Heart right ventricle (tissue), 16 donors: Measurements from ENCODE around the gene TMSB15B. TPM values are rescaled to one million over a fixed set of nuclear protein-coding genes. Genes with fewer than 3 reads are reported as not detected.
"Not testable (repeated sequence)": the region's sequence is repeated elsewhere in the genome, so short reads cannot be mapped to it uniquely, and the experiment has no call there.

Experiments used
- ATAC-seq, 8 donors: fragments of 200-7000 bp; cut with Tn5 transposase; one replicate each; pipeline ENCODE4 v1.9.1; 2020; ENCODE audit warnings: mild to moderate bottlenecking in 8 of 8, moderate library complexity in 8 of 8, moderate number of reproducible peaks in 1 of 8
- DNase-seq, 2 donors: peaks; one replicate each; pipeline ENCODE4 v3.0.0-alpha.2; 2020
- H3K27ac ChIP-seq, 10 donors: fragments of 200-600 bp; sonication (generic) in 2 of 10; one replicate each; pipeline versions ENCODE4 v1.5.0 to v1.8.0; 2020 to 2022; ENCODE audit warnings: mild to moderate bottlenecking in 3 of 10
- H3K27me3 ChIP-seq, 7 donors: fragments of 200-600 bp; one replicate each; pipeline ENCODE4 v1.8.0; 2021 to 2022; ENCODE audit warnings: mild to moderate bottlenecking in 2 of 7
- H3K36me3 ChIP-seq, 9 donors: fragments of 200-600 bp; sonication (generic) in 1 of 9; one replicate each; pipeline versions ENCODE4 v1.5.0 to v1.8.0; 2020 to 2022; ENCODE audit warnings: mild to moderate bottlenecking in 2 of 9
- H3K4me1 ChIP-seq, 9 donors: fragments of 200-600 bp; sonication (generic) in 1 of 9; one replicate each; pipeline versions ENCODE4 v1.5.0 to v1.8.0; 2020 to 2022; ENCODE audit warnings: mild to moderate bottlenecking in 4 of 9
- H3K4me3 ChIP-seq, 10 donors: fragments of 200-600 bp; sonication (generic) in 2 of 10; one replicate each; pipeline versions ENCODE4 v1.5.0 to v1.8.0; 2020 to 2022; ENCODE audit warnings: mild to moderate bottlenecking in 7 of 10, moderate library complexity in 2 of 10
- H3K9me3 ChIP-seq, 11 donors: fragments of 200-600 bp in 10 of 11; sonication (generic) in 2 of 11; one replicate each; pipeline versions ENCODE4 v1.5.0 to v1.8.0; 2013 to 2022; ENCODE audit warnings: mild to moderate bottlenecking in 2 of 11, control low read depth in 1 of 11, moderate library complexity in 1 of 11
- WGBS, 2 donors: extraction: QIAGEN DNeasy Blood & Tissue Kit; methylation state at CpG; one replicate each; pipeline ENCODE4 v1.1.7; 2013; ENCODE audit warnings: inconsistent platforms in 1 of 2; 5-methylcytosine and 5-hydroxymethylcytosine counted together
- intact Hi-C, 10 donors: fragments of 100-400 bp; cut with DNase I; formaldehyde crosslinking; loops; one replicate each; pipeline versions ENCODE4 v1.11.1 to v1.14.2; 2022
- long read RNA-seq, 3 donors: library from polyadenylated mRNA; unstranded; transcript quantifications; one replicate each; pipeline ENCODE4 v2.0.0, GENCODE V29; 2020 to 2021
- polyA plus RNA-seq, 2 donors: library from polyadenylated mRNA; stranded (reverse); fragments of 200-250 nt; gene quantifications; one replicate each; pipeline ENCODE4 v1.2.3, GENCODE V29; 2013
- total RNA-seq, 10 donors: library from RNA; stranded (reverse); fragmentation: NEBNext Ultra II Directional in 3 of 10; extraction: Animal tissue kit (Norgen Biotek cat#: 25700) in 3 of 10; gene quantifications; one replicate each; pipeline versions ENCODE4 v1.2.1 to v1.2.4, GENCODE V29; 2021 to 2023
- TF ChIP-seq, protein P1 (sequence below), 9 donors: fragments of 200-600 bp; sonication (generic) in 2 of 9; IDR thresholded peaks; one replicate each; pipeline versions ENCODE4 v1.5.0 to v1.8.0; 2021 to 2022; ENCODE audit warnings: antibody characterized with exemption in 9 of 9, mild to moderate bottlenecking in 5 of 9, moderate library complexity in 1 of 9
- donor health status: Arrhythmogenic right ventricular cardiomyopathy.
- donor health status: ischemic (EF 13 %, LVEDD 7.1; RV severe dilation, severe dysfunction).
- donor health status: healthy with polysubstance abuse.
- donor health status: DM: no; HTN: yes; CAD: no.
- donor health status: DM: no; HTN: no; CAD: no.
- donor health status: ischemic (EF 25% LVEDD 6.9; RV normal size, moderate dysfunction).
- donor health status: ischemic (EF 25% LVEDD 5.7; RV mildly dilated, moderate dysfunction).
- donor health status: healthy.
- donor health status: DM: yes; HTN: yes; CAD: no.
- donor health status: Ischemic cardiomyopathy.
- donor health status: ischemic (EF 35%, LVEDD 5.7; RV mildly dilated, moderate dysfunction).
- donor health status: nonischemic (EF 11% LVEDD 7.7; RV severe dilation, severe dysfunction).
- donor health status: DM: yes; HTN: yes; CAD: no.
- donor health status: PGD.
- donor health status: ischemic (EF 29% LVEDD 5.4; RV normal size, mild dysfunction).
- donor health status: nonischemic (EF 23%, LVEDD 6.1; RV moderate dilation, normal function).

Gene TMSB15B
- total RNA-seq = under 1 TPM in 8 of 10 donors, not detected in 2; 0.28 to 0.86 (median 0.46) TPM
- polyA plus RNA-seq = 1 to 10 TPM; 1.0 to 1.6 TPM
- long read RNA-seq, donor 1 = 0 reads
- long read RNA-seq, donor 2 = 0 reads
- long read RNA-seq, donor 3, partial matches to known transcripts = 1 of 1 reads
- long read RNA-seq, donor 3, other reads (novel, unspliced or antisense) = 0 of 1 reads

DNA sequence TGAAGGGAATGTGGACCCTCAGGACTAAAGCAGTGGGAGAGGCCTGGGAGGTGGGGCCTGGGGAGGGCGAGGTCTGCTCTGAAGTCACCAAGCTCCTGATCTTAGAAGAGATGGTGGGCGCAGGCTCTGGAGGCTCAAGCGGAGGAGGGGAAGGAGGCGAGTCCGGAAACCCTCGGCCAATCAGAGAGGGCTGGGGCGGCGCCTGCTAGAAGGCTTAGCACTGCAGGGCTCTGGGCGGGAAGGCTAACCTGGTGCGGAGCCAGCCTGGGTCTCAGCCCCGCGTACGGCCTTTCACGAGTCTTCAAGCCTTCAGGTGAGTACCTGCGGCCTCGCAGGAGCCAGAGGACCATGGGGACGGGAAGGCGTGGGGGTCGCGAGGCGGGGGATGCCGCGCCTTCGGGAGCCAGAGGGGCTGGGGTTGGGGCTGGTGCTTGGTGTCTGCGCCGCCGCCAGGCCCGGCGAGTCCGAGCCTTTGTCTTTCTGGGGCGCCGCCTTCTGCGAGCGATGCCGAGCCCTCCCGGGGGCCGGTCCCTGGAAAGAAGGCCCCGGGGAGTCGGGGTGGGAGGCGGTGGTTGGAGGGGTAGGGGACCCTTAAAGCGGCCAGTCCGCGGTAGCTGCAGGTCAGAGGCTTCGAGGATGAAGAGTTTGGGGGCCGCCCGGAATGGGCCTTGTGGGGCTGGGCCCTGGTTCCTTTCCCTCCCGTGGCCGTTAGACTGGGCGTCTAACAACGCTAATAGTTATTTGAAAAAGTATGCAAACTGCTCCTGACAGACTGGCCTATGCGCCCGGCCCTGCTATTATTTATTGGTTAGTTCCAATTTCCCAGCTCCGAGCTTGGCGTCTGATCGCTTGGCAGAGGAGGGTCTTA is at the start of gene TMSB15B:
TSS of gene TMSB15B (plus strand) at position 217 of the 868 bp plus-strand sequence.
- H3K4me1 ChIP-seq, intact Hi-C loops, H3K36me3 ChIP-seq, H3K9me3 ChIP-seq, H3K4me3 ChIP-seq, DNase-seq, H3K27me3 ChIP-seq, H3K27ac ChIP-seq: not testable (repeated sequence)
- no CpG with 5 or more reads among the region's 55 CpGs for WGBS, 2 donors
- ATAC-seq = peak; percentile 75 to 95 (median 89)

- peaks cover 0 to 4% (median 0%) of the 10 kb centered on the region in 9 donors for H3K4me1 ChIP-seq
- DNase-seq (no peak), ATAC-seq (no peak)
- TF ChIP-seq, protein P1, sequence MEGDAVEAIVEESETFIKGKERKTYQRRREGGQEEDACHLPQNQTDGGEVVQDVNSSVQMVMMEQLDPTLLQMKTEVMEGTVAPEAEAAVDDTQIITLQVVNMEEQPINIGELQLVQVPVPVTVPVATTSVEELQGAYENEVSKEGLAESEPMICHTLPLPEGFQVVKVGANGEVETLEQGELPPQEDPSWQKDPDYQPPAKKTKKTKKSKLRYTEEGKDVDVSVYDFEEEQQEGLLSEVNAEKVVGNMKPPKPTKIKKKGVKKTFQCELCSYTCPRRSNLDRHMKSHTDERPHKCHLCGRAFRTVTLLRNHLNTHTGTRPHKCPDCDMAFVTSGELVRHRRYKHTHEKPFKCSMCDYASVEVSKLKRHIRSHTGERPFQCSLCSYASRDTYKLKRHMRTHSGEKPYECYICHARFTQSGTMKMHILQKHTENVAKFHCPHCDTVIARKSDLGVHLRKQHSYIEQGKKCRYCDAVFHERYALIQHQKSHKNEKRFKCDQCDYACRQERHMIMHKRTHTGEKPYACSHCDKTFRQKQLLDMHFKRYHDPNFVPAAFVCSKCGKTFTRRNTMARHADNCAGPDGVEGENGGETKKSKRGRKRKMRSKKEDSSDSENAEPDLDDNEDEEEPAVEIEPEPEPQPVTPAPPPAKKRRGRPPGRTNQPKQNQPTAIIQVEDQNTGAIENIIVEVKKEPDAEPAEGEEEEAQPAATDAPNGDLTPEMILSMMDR (IDR thresholded peaks at IDR 0.05) = no peak
- no peak overlapping the region for H3K27ac ChIP-seq
- 77 to 78% methylated on average over 10 of the region's 10 CpGs for WGBS, 2 donors
- intact Hi-C loops = no loop called here
- H3K4me3 ChIP-seq = no peak overlapping the region
- H3K27me3 ChIP-seq = peaks cover 0 to 33% (median 0%) of the 10 kb centered on the region in 7 donors
- H3K36me3 ChIP-seq = no peaks in the 10 kb centered on the region
- H3K9me3 ChIP-seq = no peaks in the 10 kb centered on the region
These were observed 48.9 kb upstream of the TMSB15B start for GRCh38 chrX:103913356-103914020.

GRCh38 chrX:103918050-103918449 is 44.4 kb upstream of the TMSB15B start:
- Histone ChIP-seq H3K9me3 (no peaks in the 10 kb centered on the region), H3K4me3 (peak overlapping the region; percentile 1 to 76 (median 63)), H3K36me3 (no peaks in the 10 kb centered on the region), H3K4me1 (peaks cover 0 to 5% (median 0%) of the 10 kb centered on the region in 9 donors), H3K27me3 (peaks cover 0 to 47% (median 0%) of the 10 kb centered on the region in 7 donors), H3K27ac (peak overlapping the region in 4 of 10 donors; percentile 60 to 80 (median 68))
- intact Hi-C loops = no loop called here
- TF ChIP-seq, protein P1 (IDR thresholded peaks at IDR 0.05) = peak in 7 of 9 donors; percentile 46 to 63 (median 53)
- ATAC-seq (peak; percentile 59 to 89 (median 80)), DNase-seq (peak; percentile 11 to 33)
- WGBS, 2 donors = 3 to 4% methylated on average over 16 to 18 of the region's 18 CpGs

GRCh38 chrX:103918571-103919269 is 43.7 kb upstream of the TMSB15B start:
- ATAC-seq = peak; percentile 75 to 92 (median 90)

More at GRCh38 chrX:103918571-103919269, 43.7 kb upstream of the TMSB15B start:
- Histone ChIP-seq H3K36me3 (no peaks in the 10 kb centered on the region), H3K4me3 (peak overlapping the region; percentile 48 to 76 (median 63)), H3K4me1 (peaks cover 0 to 5% (median 0%) of the 10 kb centered on the region in 9 donors), H3K27me3 (peaks cover 0 to 47% (median 0%) of the 10 kb centered on the region in 7 donors), H3K27ac (peak overlapping the region in 9 of 10 donors; percentile 60 to 82 (median 72)), H3K9me3 (no peaks in the 10 kb centered on the region)
- DNase-seq = peak; percentile 48 to 70
- WGBS, 2 donors = 0 to 1% methylated on average over 59 to 64 of the region's 64 CpGs
- TF ChIP-seq, protein P1 (IDR thresholded peaks at IDR 0.05) = no peak
- intact Hi-C loops = no loop called here
